ENCODE measurements around the gene FHIT.
A peak's percentile ranks its signal among the peaks of the same experiment; 100 is the strongest.

Gene FHIT

DNA sequence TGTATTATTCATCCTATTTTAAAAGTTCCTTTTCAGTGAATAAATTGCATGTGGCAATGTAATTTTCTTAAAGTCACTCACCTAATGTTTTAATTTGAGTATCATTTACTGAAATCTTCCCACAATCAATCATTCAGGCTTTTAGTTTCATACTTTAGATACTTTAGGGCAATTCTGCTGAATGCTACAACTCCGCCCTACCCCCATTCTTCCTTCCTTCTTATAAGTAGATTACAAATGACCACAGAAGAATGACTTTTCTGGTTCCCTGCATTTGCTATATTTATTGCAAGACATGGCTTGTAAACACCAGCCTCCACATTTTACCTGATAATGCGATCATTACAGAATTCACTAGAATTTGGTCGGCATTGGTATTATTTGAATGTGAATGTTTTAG lies 1061.9 kb downstream of the FHIT start:
- DNase-seq = peak in 1 of 5 donors; percentile 47

DNA sequence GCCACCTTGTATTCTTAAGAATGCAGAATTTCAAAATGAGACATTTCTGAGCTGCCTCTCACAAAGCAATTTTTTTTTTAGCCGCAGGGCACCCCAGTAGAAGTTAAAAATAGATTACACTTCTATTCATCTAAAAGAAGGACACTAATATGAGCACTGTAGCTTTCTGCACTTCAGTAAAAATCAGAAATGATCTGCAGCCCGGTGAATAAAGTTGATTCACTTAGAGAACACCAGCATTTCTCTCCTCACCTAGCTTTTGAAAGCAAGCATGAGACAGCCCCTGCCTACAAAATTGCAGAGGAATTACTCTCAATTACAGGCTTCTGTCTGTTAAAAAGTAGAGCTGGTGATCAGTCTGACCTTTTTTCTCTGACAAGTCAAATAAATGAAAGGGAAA lies 1062.4 kb downstream of the FHIT start:
- DNase-seq = peak in 1 of 5 donors; percentile 9

- DNase-seq = no peak
These were observed 1063.9 kb downstream of the FHIT start for GRCh38 chr3:60187343-60187742.

- DNase-seq = peak in 1 of 5 donors; percentile 59
These were observed 1064.9 kb downstream of the FHIT start for GRCh38 chr3:60186359-60186758.

DNA sequence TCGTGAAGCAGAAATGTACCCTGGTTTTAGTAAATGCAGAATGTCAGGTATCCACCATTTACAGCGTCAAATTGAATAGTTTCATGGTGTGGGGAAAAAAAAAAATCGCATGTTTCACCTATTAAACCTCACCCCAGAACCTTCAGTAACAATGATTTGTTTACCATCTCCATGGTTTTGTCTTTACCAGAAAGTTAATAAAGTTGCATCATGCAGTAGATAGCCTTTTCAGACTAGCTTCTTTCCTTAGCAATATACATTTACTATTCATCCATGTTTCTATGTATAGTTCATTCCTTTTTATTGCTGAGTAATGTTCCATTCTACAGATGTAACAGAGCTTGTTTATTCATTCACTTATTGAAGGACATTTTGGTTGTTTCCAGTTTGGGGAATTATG lies 1066.1 kb downstream of the FHIT start:
- DNase-seq = no peak

DNA sequence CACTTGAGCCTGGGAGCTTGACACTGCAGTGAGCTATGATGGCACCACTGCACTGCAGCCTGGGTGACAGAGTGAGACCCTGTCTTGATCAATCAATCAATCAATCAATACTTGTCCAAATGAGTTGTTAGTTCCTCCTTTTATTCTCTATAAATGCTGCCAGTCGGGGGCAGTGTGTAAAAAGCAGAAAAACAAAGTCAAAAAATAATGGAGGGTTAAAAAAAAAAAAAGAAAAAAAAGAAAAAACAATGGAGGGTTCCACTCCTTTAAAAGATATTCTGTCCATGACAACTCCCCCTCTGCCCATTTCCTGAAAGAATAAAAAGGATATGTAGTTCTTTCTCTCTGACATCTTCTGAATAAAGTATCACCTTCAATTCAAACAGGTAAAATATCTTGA lies 1068.6 kb downstream of the FHIT start:
- DNase-seq = no peak

DNA sequence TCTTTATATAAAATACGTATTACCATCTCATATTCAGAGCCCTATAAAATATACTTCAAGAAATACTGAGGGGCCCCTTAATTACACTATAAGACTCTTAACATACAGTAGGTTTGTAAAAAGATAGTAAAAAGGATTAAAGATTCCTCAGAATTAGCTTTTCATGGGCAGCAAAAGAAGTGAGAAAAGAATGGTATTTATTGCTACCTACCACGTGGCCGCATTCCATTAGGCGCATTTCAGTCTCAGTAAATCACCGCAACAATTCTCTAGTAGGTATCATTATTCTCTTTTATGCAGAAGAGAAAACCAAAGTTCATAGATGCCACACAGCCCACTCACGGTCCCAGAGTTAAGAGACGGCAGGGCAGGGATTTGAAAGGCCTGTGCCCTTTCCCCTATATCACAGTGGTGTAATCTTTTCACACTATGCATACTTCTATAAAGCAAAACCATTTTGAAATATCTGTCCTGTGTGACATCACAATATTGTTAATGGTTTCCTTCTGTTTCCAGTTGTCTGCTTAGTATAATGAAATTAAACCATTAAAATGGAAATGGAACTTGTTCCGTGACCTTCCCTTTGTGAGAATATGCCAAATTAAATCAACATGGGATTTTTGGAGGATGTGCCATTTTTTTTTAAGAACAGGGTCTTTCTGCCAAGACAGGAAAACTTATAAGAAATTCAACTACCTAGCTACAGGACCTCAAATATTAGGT lies 1072.2 kb downstream of the FHIT start:
- no peak for DNase-seq

GRCh38 chr3:60177726-60178125 lies 1073.5 kb downstream of the FHIT start:
- no peak for DNase-seq

- no peak for DNase-seq
These were observed 1074.6 kb downstream of the FHIT start for GRCh38 chr3:60176614-60177013.

- no peak for DNase-seq
These were observed 1075.6 kb downstream of the FHIT start for GRCh38 chr3:60175680-60176079.

- no peak for DNase-seq
These were observed 1081.5 kb downstream of the FHIT start for GRCh38 chr3:60169755-60170154.

DNA sequence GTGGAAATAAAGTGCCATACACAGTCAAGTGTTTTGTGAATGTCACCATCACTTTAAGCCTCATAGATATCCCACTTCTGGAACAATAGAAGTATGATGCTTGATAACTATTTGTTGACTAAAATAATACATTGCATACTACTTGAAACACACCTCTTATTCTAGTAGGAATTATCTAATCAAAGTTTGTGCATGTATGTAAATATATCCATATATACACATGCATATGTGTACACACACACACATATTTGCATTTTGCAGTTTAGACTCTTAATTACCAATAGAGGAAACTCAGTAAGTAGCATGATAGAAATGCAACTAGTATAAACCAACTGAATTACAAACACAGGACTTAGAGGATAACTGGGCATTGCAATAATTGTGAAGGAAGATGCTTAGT lies 1084.1 kb downstream of the FHIT start:
- no peak for DNase-seq

DNA sequence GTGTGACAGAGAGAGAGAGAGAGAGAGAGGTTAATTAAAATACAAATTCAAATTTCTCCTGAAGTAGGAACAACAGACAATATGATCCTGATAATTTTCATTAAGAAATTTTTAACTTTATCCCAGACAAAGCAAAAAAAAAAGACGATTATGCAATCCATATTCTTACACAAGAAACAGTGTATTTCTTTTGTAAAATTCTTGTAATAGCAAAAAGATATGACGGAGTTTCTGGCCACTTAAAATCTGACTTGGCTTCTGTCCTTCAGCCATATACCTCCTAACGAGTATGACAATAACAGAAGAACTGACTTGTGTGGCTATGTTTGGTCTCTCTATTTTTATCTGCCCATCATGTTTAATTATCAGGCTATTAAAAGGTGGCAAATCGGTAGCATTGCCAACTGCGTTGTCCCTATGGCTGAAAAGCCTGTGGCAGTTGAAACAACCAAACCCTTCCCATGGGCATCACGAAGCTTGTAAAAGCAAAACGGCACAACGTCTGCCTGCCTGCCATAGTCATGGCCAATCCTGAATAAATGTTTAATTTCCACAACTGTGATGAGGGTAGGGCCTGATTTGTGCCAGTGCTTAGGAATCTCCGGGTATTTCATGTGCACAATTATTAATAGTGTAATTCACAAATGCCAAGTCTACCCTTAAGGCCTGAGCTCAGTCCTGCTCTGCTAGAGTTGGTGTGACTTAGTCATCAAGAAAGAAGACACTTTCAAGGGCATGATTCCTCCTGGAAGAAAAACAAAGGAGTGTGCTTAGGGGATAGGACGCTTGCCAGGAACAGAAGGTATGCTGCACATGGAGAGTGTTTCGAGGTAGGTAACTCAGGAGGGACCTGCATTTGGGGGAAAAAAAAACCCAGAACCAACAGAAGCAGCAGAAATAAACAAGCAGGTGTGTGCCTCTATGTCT lies 1090.2 kb downstream of the FHIT start:
- DNase-seq = no peak

- no peak for DNase-seq
These were observed 1091.0 kb downstream of the FHIT start for GRCh38 chr3:60160111-60160821.

DNA sequence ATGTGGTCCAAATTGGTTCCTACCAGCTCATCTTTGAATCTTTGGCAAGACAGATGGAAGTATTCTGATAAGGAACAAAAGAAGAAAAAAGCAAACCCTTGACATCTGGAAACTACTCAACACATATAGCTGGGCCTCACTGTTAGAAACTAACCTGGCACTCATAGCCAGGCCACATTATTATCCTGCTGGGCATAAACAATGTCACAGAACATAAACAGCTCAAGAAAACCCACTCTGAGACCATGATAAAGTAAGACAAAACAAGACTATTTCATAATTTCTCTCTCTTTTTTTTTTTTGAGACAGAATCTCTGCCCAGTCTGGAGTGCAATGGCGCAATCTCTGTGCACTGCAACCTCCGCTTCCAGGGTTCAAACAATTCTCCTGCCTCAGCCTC lies 1093.2 kb downstream of the FHIT start:
- no peak for DNase-seq

GRCh38 chr3:60154011-60154410 lies 1097.2 kb downstream of the FHIT start:
- no peak for DNase-seq

DNA sequence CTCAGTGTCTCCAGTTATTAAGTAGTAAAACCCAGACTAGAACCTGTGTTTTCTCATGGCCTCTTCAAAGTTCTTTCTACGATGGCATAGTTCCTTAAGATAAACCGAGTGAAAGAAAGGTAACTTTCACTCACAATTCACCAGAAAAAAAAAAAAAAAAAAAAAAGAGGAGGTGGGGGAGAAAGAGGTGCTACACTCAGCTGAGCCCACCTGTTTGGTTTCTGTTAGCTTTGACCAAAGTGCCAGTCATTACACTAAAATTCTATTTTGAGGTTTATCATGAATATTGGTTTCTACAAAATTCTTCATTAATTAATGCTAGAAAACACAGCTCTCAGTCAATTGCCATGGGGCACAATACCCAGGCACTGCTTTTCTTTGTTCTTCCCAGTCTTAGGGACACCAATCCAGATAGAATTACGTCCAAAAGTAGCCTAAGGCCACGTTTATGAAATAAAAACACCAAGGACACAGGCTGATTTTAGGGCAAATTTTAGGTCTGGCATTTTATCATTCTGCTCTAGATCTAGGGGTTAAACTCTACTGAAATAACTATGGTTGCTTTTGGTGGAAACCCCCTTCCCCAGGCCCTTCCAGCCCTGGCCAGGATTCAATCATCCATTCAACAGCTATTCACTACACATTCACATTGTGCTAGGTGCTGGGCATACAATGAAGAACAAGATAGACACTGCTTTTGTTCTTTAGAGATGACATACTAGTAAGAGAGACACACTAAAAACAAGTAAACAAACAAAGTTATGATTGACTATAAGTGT lies 1097.8 kb downstream of the FHIT start:
- no peak for DNase-seq

DNA sequence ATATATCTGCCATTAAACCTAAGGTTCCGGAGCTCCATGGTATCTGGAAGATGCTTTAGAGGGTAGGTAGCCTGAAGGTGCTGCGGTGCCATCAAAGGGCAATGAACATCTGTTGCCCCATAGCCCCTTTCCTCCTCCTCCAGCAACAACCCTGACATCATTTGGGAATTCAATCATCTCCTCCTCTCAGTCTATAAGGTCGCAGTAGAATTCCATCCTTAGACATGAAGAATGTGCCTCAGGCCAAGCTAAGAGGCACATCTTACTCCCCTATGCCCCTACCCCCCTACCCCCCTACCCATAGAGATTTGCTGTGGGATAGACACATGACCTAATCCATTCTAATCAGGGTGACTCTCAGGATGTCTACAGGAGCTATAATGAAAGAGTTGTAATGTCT lies 1101.8 kb downstream of the FHIT start:
- DNase-seq = no peak

- peak in 1 of 5 donors; percentile 56 for DNase-seq
These were observed 1103.9 kb downstream of the FHIT start for GRCh38 chr3:60147249-60147950.

- DNase-seq = no peak
These were observed 1105.1 kb downstream of the FHIT start for GRCh38 chr3:60146121-60146520.

- no peak for DNase-seq
These were observed 1107.2 kb downstream of the FHIT start for GRCh38 chr3:60144071-60144470.

- DNase-seq = no peak
These were observed 1109.2 kb downstream of the FHIT start for GRCh38 chr3:60142009-60142408.

Measured in T-helper 1 cell (primary cell).